Neural progenitor cell (in vitro differentiated cells): ENCODE data around the gene C13orf42. TPM values are rescaled to one million over a fixed set of nuclear protein-coding genes. Genes with fewer than 3 reads are reported as not detected.
"Not testable (repeated sequence)": the region's sequence is repeated elsewhere in the genome, so short reads cannot be mapped to it uniquely, and the experiment has no call there.

Experiments used
- DNase-seq: peaks from one replicate; pipeline ENCODE4 v3.0.0-alpha.2; 2016; ENCODE audit warnings: low spot score
- H2AFZ ChIP-seq: fragments of 200-600 bp; sonication (generic); replicated peaks from 2 replicates; pipeline ENCODE4 v1.6.1; 2016; ENCODE audit warnings: antibody characterized with exemption
- H3F3A ChIP-seq: fragments of 200-600 bp; sonication (generic); 2 replicates; pipeline ENCODE4 v1.6.1; 2016; ENCODE audit warnings: antibody characterized with exemption, low read depth
- H3K27ac ChIP-seq: fragments of 200-600 bp; sonication (generic); 2 replicates; pipeline ENCODE4 v1.5.1; 2016; ENCODE audit warnings: mild to moderate bottlenecking
- H3K27me3 ChIP-seq: fragments of 200-600 bp; sonication (generic); 2 replicates; pipeline ENCODE4 v1.6.1; 2016; ENCODE audit warnings: mild to moderate bottlenecking, moderate library complexity
- H3K36me3 ChIP-seq: fragments of 200-600 bp; sonication (generic); 2 replicates; pipeline ENCODE4 v1.5.1; 2016
- H3K4me1 ChIP-seq: fragments of 200-600 bp; sonication (generic); 2 replicates; pipeline ENCODE4 v1.6.1; 2016; ENCODE audit warnings: mixed run types
- H3K4me2 ChIP-seq: fragments of 200-600 bp; sonication (generic); 2 replicates; pipeline ENCODE4 v1.6.1; 2016
- H3K4me3 ChIP-seq: fragments of 200-600 bp; sonication (generic); 2 replicates; pipeline ENCODE4 v1.5.1; 2016
- H3K79me2 ChIP-seq: fragments of 200-600 bp; sonication (generic); 2 replicates; pipeline ENCODE4 v1.6.1; 2016; ENCODE audit warnings: low read depth
- H3K9ac ChIP-seq: fragments of 200-600 bp; sonication (generic); 2 replicates; pipeline ENCODE4 v1.6.1; 2016
- H3K9me3 ChIP-seq: fragments of 200-600 bp; sonication (generic); 2 replicates; pipeline ENCODE4 v1.5.1; 2016; ENCODE audit warnings: low read depth
- H4K20me1 ChIP-seq: fragments of 200-600 bp; sonication (generic); 2 replicates; pipeline ENCODE4 v1.6.1; 2016; ENCODE audit warnings: low read depth
- H3K27ac Mint-ChIP-seq: 3 replicates; pipeline ENCODE4 v1.8.0; 2021; ENCODE audit warnings: mixed read lengths
- H3K27me3 Mint-ChIP-seq: 2 replicates; pipeline ENCODE4 v1.8.0; 2022; ENCODE audit warnings: low read depth, mild to moderate bottlenecking, inconsistent platforms, moderate library complexity, mixed read lengths; ENCODE audit not compliant: insufficient read depth
- H3K36me3 Mint-ChIP-seq: 3 replicates; pipeline ENCODE4 v1.8.0; 2021; ENCODE audit warnings: mixed read lengths
- H3K4me1 Mint-ChIP-seq: 3 replicates; pipeline ENCODE4 v1.8.0; 2021; ENCODE audit warnings: mixed read lengths
- H3K4me3 Mint-ChIP-seq: 3 replicates; pipeline ENCODE4 v1.8.0; 2021; ENCODE audit warnings: mild to moderate bottlenecking, moderate library complexity, mixed read lengths
- H3K9me3 Mint-ChIP-seq: 3 replicates; pipeline ENCODE4 v1.8.0; 2020; ENCODE audit warnings: mixed read lengths
- CTCF ChIP-seq: fragments of 200-600 bp; sonication (generic); IDR thresholded peaks from 2 replicates; pipeline ENCODE4 v1.5.1; 2017; ENCODE audit warnings: antibody characterized with exemption, mild to moderate bottlenecking
- EZH2 ChIP-seq: fragments of 200-600 bp; sonication (generic); IDR thresholded peaks from 2 replicates; pipeline ENCODE4 v1.6.1; 2017; ENCODE audit warnings: antibody characterized with exemption, mild to moderate bottlenecking, moderate library complexity
- EZH2phosphoT487 ChIP-seq: fragments of 200-600 bp; sonication (generic); IDR thresholded peaks from 2 replicates; pipeline ENCODE4 v1.6.1; 2017; ENCODE audit warnings: antibody characterized with exemption
- total RNA-seq: library from RNA; depleted of rRNA; stranded (reverse); fragments of >200 nt; gene quantifications from 2 replicates; pipeline ENCODE4 v1.2.3, GENCODE V29; 2015; ENCODE audit warnings: low replicate concordance

The C13orf42 gene
- total RNA-seq, 1 donor from 2014 or later = 0.65 TPM

DNA sequence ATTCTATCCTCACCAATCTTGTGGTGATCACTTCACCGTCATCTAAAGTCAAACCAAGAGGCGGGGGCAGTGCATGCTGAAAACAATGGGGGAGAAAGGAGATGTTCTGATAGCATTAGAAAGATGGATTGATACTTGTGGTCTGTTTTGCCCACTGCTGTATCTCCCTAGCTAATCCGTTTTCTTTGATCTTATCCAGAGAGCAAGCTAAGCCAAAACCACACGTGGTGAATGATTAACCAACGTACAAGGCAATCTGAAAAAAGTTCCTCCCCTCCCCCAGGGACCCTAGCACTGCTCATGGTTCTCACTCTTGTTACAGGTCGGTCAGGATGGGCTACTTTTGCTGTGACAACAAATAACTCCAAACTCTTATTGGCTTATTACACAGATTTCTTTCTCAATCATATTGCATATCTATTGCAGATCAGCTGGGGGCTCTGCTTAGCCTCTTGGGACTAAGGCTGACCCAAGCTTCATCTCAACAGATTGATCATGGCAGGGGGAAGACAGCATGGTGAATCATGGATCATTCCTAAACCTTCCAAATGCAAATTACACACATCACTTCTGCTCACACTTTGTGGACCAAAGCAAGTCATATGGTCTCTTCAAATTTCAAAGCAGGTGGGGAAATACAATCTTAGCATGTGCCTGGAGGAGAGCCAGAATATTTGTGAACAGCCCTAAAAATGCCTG lies 11.9 kb upstream of the C13orf42 start:
- TF ChIP-seq EZH2phosphoT487 (no peak), CTCF (no peak), EZH2 (no peak)
- Mint-ChIP-seq H3K27ac (no peak overlapping the region), H3K4me1 (peaks cover 8% of the 10 kb centered on the region), H3K27me3 (peaks cover 2% of the 10 kb centered on the region), H3K9me3 (peaks cover 6% of the 10 kb centered on the region), H3K4me3 (no peak overlapping the region), H3K36me3 (no peaks in the 10 kb centered on the region)
- no peak overlapping the region for H3K27ac ChIP-seq
- DNase-seq = no peak
- peaks cover 6% of the 10 kb centered on the region for H3F3A ChIP-seq
- no peak overlapping the region for H3K4me3 ChIP-seq
- no peak overlapping the region for H3K9ac ChIP-seq
- H4K20me1 ChIP-seq = no peaks in the 10 kb centered on the region
- peaks cover 11% of the 10 kb centered on the region for H3K4me1 ChIP-seq
- H2AFZ ChIP-seq = peak overlapping the region; percentile 68
- H3K79me2 ChIP-seq = no peaks in the 10 kb centered on the region
- H3K4me2 ChIP-seq = no peak overlapping the region
- no peaks in the 10 kb centered on the region for H3K36me3 ChIP-seq
- no peaks in the 10 kb centered on the region for H3K9me3 ChIP-seq
- H3K27me3 ChIP-seq = no peaks in the 10 kb centered on the region

DNA sequence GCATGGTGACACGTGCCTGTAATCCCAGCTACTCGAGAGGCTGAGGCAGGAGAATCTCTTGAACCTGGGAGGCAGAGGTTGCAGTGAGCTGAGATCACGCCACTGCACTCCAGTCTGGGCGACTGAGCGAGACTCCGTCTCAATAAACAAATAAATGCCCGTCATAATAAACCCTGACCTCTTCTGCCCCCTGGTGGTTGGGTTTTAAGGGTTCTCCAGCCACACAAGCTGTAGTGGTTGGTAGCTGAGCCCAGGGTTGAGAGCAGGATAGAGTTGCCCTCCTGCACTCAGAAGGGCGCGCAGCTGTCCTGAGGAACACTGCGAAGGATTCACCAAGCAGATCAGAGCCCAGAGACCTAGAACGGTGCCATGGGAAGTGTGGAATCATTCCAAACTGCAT lies 9.8 kb upstream of the C13orf42 start:
- H3K9me3 ChIP-seq, H3K36me3 Mint-ChIP-seq, H2AFZ ChIP-seq, H3K79me2 ChIP-seq, H3K36me3 ChIP-seq, H3K4me1 Mint-ChIP-seq, H3K4me3 ChIP-seq, H3K9ac ChIP-seq, H3K4me2 ChIP-seq, H3K27me3 ChIP-seq, H3K27me3 Mint-ChIP-seq, H3K27ac Mint-ChIP-seq, H3K9me3 Mint-ChIP-seq, H3F3A ChIP-seq, H3K4me3 Mint-ChIP-seq, H4K20me1 ChIP-seq, H3K27ac ChIP-seq: not testable (repeated sequence)
- DNase-seq = peak; percentile 34
- H3K4me1 ChIP-seq = peaks cover 11% of the 10 kb centered on the region
- peak; percentile 56 for TF ChIP-seq CTCF

DNA sequence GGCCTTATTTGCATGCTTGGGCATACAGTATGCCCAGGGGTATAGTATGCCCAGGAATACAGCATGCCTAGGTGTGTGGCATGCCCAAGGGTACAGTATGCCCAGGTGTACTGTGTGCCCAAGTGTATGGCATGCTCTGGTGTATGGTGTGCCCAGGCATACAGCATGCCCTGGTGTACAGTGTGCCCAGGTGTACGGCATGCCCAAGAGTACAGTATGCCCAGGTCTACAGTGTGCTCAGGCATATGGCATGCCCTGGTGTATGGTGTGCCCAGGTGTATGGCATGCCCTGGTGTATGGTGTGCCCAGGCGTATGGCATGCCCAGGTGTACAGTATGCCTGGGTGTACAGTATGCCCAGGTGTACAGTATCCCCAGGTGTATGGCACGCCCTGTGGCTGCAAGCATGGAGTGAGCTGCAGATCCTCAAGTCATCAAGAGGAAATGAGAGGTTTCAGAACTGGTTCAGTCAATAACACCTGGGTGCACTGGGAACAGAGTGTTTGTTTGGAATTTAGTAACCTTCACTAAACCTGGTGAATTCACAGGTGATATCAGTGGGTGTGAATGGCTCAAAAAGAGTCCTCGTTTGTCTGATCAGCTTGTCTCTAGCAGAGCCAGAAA lies 7.8 kb upstream of the C13orf42 start:
- H3K4me1 ChIP-seq = peaks cover 8% of the 10 kb centered on the region
- no peak overlapping the region for H2AFZ ChIP-seq
- H3K9ac ChIP-seq = no peak overlapping the region
- no peaks in the 10 kb centered on the region for H3K36me3 Mint-ChIP-seq
- H3K4me2 ChIP-seq = no peak overlapping the region
- DNase-seq = no peak
- H3K4me1 Mint-ChIP-seq = peaks cover 8% of the 10 kb centered on the region
- no peaks in the 10 kb centered on the region for H3K27me3 ChIP-seq
- peaks cover 6% of the 10 kb centered on the region for H3K27me3 Mint-ChIP-seq
- peaks cover 9% of the 10 kb centered on the region for H3K9me3 Mint-ChIP-seq
- H3K4me3 ChIP-seq = no peak overlapping the region
- TF ChIP-seq EZH2 (no peak), EZH2phosphoT487 (no peak), CTCF (no peak)
- no peak overlapping the region for H3K27ac ChIP-seq
- H3F3A ChIP-seq = no peaks in the 10 kb centered on the region
- H3K4me3 Mint-ChIP-seq = no peak overlapping the region
- H3K27ac Mint-ChIP-seq = no peak overlapping the region
- no peaks in the 10 kb centered on the region for H4K20me1 ChIP-seq
- no peaks in the 10 kb centered on the region for H3K79me2 ChIP-seq
- H3K36me3 ChIP-seq = no peaks in the 10 kb centered on the region
- H3K9me3 ChIP-seq = no peaks in the 10 kb centered on the region
